GM21381 (cell line): ENCODE results near the gene KLHL11.
"Not testable (repeated sequence)": the region's sequence is repeated elsewhere in the genome, so short reads cannot be mapped to it uniquely, and the experiment has no call there.

Source experiments
- ATAC-seq: cut with Tn5 transposase; IDR thresholded peaks from one replicate; pipeline ENCODE4 v1.9.1; 2021; ENCODE audit warnings: mild to moderate bottlenecking, moderate library complexity; ENCODE audit not compliant: unreplicated experiment

Gene KLHL11

GRCh38 chr17:41837761-41838538 lies 27.3 kb downstream of the KLHL11 start, which contains the start of gene KLHL10:
KLHL10 (plus strand) TSS chr17:41837825; CDS start chr17:41837933, 108 bp downstream.
- ATAC-seq, result no peak

- no peak for ATAC-seq
Measured at GRCh38 chr17:41836550-41837196, 28.6 kb downstream of the KLHL11 start.

GRCh38 chr17:41835800-41836549 lies 29.2 kb downstream of the KLHL11 start, which contains the start of gene NT5C3B:
NT5C3B (minus strand) TSS chr17:41836232; CDS start chr17:41836193, 39 bp downstream.
- peak; percentile 81 for ATAC-seq

GRCh38 chr17:41835214-41835799 lies 29.9 kb downstream of the KLHL11 start:
- no peak for ATAC-seq

GRCh38 chr17:41829961-41830360 lies 35.3 kb downstream of the KLHL11 start:
- ATAC-seq, result not testable (repeated sequence)

GRCh38 chr17:41825175-41825845 lies 39.9 kb downstream of the KLHL11 start:
- no peak for ATAC-seq

- no peak for ATAC-seq
Measured at GRCh38 chr17:41824086-41824485, 41.1 kb downstream of the KLHL11 start.

- no peak for ATAC-seq
Measured at GRCh38 chr17:41823580-41823979, 41.6 kb downstream of the KLHL11 start.

- ATAC-seq, result no peak
Measured at GRCh38 chr17:41823141-41823524, 42.1 kb downstream of the KLHL11 start.

GRCh38 chr17:41822216-41823140 lies 42.7 kb downstream of the KLHL11 start:
- ATAC-seq, result no peak

- ATAC-seq, result no peak
Measured at GRCh38 chr17:41821776-41822175, 43.4 kb downstream of the KLHL11 start.

GRCh38 chr17:41818024-41818423 lies 47.2 kb downstream of the KLHL11 start:
- ATAC-seq, result no peak

- no peak for ATAC-seq
Measured at GRCh38 chr17:41816637-41817320, 48.4 kb downstream of the KLHL11 start.

GRCh38 chr17:41814195-41814594 lies 51.0 kb downstream of the KLHL11 start:
- ATAC-seq, result no peak

GRCh38 chr17:41813699-41814124 lies 51.5 kb downstream of the KLHL11 start:
- ATAC-seq, result no peak

GRCh38 chr17:41813152-41813680 lies 52.0 kb downstream of the KLHL11 start:
- ATAC-seq, result no peak

GRCh38 chr17:41812381-41813151 lies 52.7 kb downstream of the KLHL11 start, which contains the start of gene FKBP10:
FKBP10 (plus strand) TSS chr17:41813004; CDS start chr17:41813035, 31 bp downstream.
- ATAC-seq, result no peak
